BJ (cell line): ENCODE measurements around the gene DLX3. TPM values are rescaled to one million over a fixed set of nuclear protein-coding genes. Genes with fewer than 3 reads are reported as not detected.

ENCODE experiments used
- CTCF ChIA-PET: fragments of 350-600 bp; formaldehyde crosslinking; extraction: SDS; loops from one replicate; lab custom pipeline; 2021; ENCODE audit warnings: antibody characterized with exemption, inconsistent platforms; lab: Yijun Ruan, JAX
- POLR2A ChIA-PET: fragments of 300-600 bp; sonication (Branson Sonifier 250); formaldehyde crosslinking; extraction: SDS; loops from one replicate; lab custom pipeline; 2021; ENCODE audit warnings: antibody characterized with exemption; lab: Charles Lee
- DNase-seq: peaks from one replicate; pipeline ENCODE4 v3.0.0-alpha.2; 2011; ENCODE audit warnings: low read depth
- H3K27me3 ChIP-seq: 2 replicates; pipeline ENCODE4 v1.6.0; 2011; ENCODE audit warnings: low read length; ENCODE audit not compliant: control insufficient read depth, insufficient read depth
- H3K36me3 ChIP-seq: 2 replicates; pipeline ENCODE4 v1.5.1; 2011; ENCODE audit warnings: low read length; ENCODE audit not compliant: control insufficient read depth, insufficient read depth
- H3K4me3 ChIP-seq: 2 replicates; pipeline ENCODE4 v1.5.1; 2011; ENCODE audit warnings: low read depth, mild to moderate bottlenecking, control low read depth, low read length
- polyA plus RNA-seq: library from polyadenylated mRNA; depleted of rRNA; stranded (reverse); fragments of >200 nt; gene quantifications from 2 replicates; pipeline ENCODE4 v1.2.3, GENCODE V29; 2011
- TF ChIP-seq, protein P1 (sequence below): IDR thresholded peaks from 2 replicates; pipeline ENCODE4 v1.5.1; 2011; ENCODE audit warnings: low read depth, mild to moderate bottlenecking, control low read depth, inconsistent platforms, low read length, moderate library complexity; ENCODE audit not compliant: insufficient read depth

Gene DLX3
- polyA plus RNA-seq, 1 experiment, result 0.06 TPM

DNA sequence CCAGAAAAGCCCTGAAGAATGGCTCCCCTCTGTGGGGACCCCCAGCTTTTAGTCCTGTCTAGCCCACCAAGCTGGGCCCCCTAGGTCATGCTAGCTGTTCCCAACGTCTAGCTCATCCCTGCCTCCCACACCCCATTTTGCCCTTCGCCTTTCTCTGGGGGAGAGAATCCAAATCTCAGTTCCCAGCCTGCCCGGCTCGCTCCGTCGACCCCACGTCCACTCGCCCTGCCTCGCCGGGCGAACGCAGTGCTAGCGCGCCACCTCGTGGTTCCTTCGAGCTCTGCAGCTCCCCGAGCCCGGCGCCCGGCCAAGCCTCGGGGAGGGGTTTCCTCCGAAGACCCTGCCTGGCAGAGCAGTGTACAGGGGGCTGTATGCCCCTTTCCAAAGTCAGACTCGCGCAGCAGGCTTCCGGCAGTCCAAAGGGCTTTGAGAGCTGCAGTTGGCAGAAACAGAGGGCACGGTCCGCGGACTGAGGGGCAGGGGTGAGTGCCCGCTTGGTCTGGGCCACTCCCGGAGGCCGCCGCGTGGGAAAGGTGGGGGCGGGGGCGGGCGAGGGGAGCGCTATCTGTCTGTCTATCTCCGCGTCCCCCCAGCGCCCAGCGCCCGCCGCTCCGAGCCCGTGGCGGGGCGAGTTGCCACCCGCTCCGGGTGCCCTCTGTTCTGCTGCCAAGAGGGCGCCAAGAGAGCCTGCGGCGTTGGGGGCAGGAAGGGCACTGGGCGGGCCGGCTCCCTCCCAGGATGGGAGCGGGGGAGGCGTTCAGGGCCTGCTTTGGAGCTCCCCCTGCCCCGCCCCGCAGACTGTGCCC lies 1.7 kb upstream of the DLX3 start:
- CTCF ChIA-PET, result interaction anchor here (0.5 to 11.7 kb wide), 55 partner anchors 9 to 439 kb away, joined by 3 to 464 read pairs (median 7); partner anchors contain the start of genes SLC35B1 and TAC4
- POLR2A ChIA-PET, result no interaction called here
- TF ChIP-seq, protein P1, sequence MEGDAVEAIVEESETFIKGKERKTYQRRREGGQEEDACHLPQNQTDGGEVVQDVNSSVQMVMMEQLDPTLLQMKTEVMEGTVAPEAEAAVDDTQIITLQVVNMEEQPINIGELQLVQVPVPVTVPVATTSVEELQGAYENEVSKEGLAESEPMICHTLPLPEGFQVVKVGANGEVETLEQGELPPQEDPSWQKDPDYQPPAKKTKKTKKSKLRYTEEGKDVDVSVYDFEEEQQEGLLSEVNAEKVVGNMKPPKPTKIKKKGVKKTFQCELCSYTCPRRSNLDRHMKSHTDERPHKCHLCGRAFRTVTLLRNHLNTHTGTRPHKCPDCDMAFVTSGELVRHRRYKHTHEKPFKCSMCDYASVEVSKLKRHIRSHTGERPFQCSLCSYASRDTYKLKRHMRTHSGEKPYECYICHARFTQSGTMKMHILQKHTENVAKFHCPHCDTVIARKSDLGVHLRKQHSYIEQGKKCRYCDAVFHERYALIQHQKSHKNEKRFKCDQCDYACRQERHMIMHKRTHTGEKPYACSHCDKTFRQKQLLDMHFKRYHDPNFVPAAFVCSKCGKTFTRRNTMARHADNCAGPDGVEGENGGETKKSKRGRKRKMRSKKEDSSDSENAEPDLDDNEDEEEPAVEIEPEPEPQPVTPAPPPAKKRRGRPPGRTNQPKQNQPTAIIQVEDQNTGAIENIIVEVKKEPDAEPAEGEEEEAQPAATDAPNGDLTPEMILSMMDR, result peak; percentile 96
- Histone ChIP-seq H3K36me3 (no peaks in the 10 kb centered on the region), H3K4me3 (peak overlapping the region; percentile 30), H3K27me3 (peaks cover 41% of the 10 kb centered on the region)
- DNase-seq, result no peak

DNA sequence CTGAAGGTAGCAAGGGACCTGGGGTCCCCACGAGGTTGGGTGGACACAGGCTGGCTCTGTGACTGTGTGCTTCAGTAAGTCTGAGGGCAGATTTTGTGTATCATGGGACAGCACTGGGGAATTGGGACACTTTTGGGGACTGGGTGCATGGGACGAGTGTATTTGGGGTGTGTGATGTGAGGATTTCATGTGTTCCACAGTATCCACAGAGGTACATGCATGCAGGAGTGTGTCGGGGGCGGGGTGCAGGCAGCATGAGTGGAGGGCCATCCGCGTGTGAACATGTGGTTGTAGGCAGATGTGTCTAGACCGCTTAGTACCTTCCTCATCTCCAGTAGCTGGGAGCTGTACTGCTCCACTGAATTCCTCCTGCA lies 1.1 kb upstream of the DLX3 start:
- POLR2A ChIA-PET, result interaction anchor here (0.6 kb wide), 1 partner anchor 10 kb away, joined by 5 read pairs; no protein-coding TSS in a partner anchor
- CTCF ChIA-PET, result interaction anchor here (0.6 to 11.7 kb wide), 41 partner anchors 10 to 677 kb away, joined by 3 to 464 read pairs (median 9); partner anchors contain the start of genes SLC35B1 and TAC4

DNA sequence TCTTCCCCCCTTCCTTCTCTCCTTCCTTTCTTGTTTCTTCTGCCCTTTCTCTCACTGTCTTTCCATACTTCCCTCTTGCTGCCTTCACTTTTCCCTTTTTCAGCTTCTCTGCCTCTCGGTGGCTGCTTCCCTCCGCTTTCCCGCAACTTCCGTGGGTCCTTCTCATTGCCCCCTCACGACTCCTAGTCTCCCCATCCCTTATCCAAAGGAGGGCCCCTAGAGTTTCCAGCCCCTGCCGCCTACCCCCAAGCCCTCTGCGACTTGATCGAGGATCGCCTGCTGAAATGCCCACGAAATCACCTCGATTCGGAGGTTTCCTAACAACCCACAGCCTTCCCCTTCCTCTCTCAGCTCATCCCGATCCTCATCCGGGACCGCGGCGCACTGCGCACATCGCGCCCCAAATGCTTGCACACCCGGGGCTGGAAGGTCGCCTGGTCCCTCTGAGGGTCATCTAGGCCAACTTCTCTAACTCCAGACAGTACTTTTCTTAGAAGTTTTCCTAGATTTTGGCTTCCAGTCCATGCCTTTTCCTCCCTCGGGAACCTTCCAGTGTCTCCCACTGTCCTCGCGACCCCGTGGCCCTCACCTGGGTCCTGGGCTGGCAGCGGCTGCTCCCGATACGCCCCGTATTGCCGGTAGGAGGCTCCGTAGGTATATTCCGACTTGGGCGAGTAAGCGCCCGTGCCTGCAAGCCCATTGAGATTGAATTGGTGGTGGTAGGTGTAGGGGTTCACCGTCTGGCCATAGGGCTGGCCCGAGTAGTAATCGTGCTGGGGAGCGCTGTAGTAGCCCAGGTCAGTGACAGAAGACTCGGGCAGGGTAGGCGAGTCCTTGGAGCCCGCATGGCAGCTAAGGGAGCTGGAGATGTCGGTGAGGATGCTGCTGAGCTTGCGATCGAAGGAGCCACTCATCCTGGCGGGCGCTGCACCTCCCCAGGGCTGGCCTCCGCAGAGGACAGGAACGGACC lies 654 bp downstream of the DLX3 start:
- POLR2A ChIA-PET, result no interaction called here
- no peak for DNase-seq
- peaks cover 33% of the 10 kb centered on the region for H3K27me3 ChIP-seq

More for the DNA sequence above, 1.1 kb upstream of the DLX3 start:
- no peak for DNase-seq
- H3K4me3 ChIP-seq, result no peak overlapping the region
- H3K27me3 ChIP-seq, result peaks cover 36% of the 10 kb centered on the region
- H3K36me3 ChIP-seq, result no peaks in the 10 kb centered on the region
- TF ChIP-seq, protein P1, result no peak

DNA sequence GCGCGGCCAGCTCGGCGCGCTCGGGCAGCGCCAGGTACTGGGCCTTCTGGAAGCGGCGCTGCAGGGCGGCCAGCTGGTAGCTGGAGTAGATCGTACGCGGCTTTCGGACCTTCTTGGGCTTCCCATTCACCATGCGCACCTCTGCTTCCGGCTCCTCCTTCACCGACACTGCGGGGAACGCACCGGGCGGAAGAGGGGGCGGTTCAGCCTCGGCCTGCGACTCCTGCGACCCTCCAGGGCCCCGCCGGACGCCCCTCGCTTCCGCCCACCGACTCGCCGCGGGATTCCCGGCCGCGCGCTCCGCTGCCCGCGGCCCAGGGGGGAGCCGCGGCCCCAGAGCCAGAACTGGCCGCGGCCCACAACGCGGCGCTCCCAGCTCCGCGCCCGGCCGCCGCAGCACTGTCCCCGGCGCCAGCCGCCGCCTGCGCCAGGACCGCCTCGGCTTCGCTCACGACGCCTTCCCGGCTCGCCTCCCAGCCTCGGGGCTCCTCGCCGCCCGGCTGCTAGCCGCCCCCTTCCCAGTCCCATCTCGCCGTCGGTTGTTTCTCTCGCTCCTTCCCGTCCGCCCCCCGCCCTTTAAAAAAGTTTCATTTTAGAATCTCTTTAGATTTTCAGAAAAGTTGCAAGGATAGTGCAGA lies 1.5 kb downstream of the DLX3 start:
- ChIA-PET POLR2A (no interaction called here), CTCF (interaction anchor here (1.8 to 11.7 kb wide), 4 partner anchors 21 to 127 kb away, joined by 3 to 464 read pairs (median 94); no protein-coding TSS in a partner anchor)
- Histone ChIP-seq H3K4me3 (peak overlapping the region; percentile 20; the same call in 1 of the 2 replicates), H3K27me3 (peaks cover 36% of the 10 kb centered on the region), H3K36me3 (no peaks in the 10 kb centered on the region)
- TF ChIP-seq, protein P1, result no peak
- no peak for DNase-seq

More for the DNA sequence above, 654 bp downstream of the DLX3 start:
- CTCF ChIA-PET, result interaction anchor here (1.0 to 11.7 kb wide), 13 partner anchors 8 to 437 kb away, joined by 3 to 464 read pairs (median 31); partner anchors contain the start of gene TAC4
- TF ChIP-seq, protein P1, result no peak
- Histone ChIP-seq H3K4me3 (peak overlapping the region; percentile 20), H3K36me3 (no peaks in the 10 kb centered on the region)
